OCI-LY7 (cell line): ENCODE measurements around the gene AXIN1.

Source experiments
- CTCF ChIP-seq: fragments of 200-600 bp; sonication (generic); conservative IDR thresholded peaks from 2 replicates; pipeline ENCODE4 v1.5.1; 2014; ENCODE audit warnings: mild to moderate bottlenecking, antibody characterized with exemption, low read length, moderate library complexity, mixed read lengths
- EZH2phosphoT487 ChIP-seq: fragments of 200-600 bp; sonication (generic); IDR thresholded peaks from 2 replicates; pipeline ENCODE4 v1.6.1; 2018; ENCODE audit warnings: low read depth, borderline replicate concordance, mild to moderate bottlenecking, mixed run types, antibody characterized with exemption, low read length, moderate library complexity, mixed read lengths

GRCh38 chr16:359871-360697 lies 7.6 kb upstream of the AXIN1 start:
- no peak for TF ChIP-seq CTCF
- no peak for TF ChIP-seq EZH2phosphoT487
